GM12891 (cell line): Measurements from ENCODE around the gene DDX39B.

Source experiments
- POLR2A ChIP-seq: IDR thresholded peaks from 2 replicates; pipeline ENCODE4 v1.6.1; 2011; ENCODE audit warnings: low read depth, low read length, control low read depth
- POLR2AphosphoS5 ChIP-seq: IDR thresholded peaks from 2 replicates; pipeline ENCODE4 v1.6.1; 2011; ENCODE audit warnings: low read depth, low read length, control low read depth
- TAF1 ChIP-seq: IDR thresholded peaks from 2 replicates; pipeline ENCODE4 v1.6.1; 2011; ENCODE audit warnings: low read depth, low read length, control low read depth

GRCh38 chr6:31538805-31539400 lies 2.9 kb downstream of the DDX39B start:
- TF ChIP-seq TAF1 (no peak), POLR2AphosphoS5 (no peak), POLR2A (no peak)
